NCI-H1694 treated with DMSO at 0.1 percent for 48 hours (cell line): Measurements from ENCODE around the gene SCAF8.
A peak's percentile ranks its signal among the peaks of the same experiment; 100 is the strongest.
"Not testable (repeated sequence)": the region's sequence is repeated elsewhere in the genome, so short reads cannot be mapped to it uniquely, and the experiment has no call there.

Experiments
- DNase-seq: peaks from one replicate; lab custom pipeline; 2025; lab: John Stamatoyannopoulos, UW

Gene SCAF8

GRCh38 chr6:154733626-154734382 is 588 bp downstream of the SCAF8 start:
- DNase-seq, result peak; percentile 81

GRCh38 chr6:154736618-154737259 is 3.5 kb downstream of the SCAF8 start:
- DNase-seq, result no peak

DNA sequence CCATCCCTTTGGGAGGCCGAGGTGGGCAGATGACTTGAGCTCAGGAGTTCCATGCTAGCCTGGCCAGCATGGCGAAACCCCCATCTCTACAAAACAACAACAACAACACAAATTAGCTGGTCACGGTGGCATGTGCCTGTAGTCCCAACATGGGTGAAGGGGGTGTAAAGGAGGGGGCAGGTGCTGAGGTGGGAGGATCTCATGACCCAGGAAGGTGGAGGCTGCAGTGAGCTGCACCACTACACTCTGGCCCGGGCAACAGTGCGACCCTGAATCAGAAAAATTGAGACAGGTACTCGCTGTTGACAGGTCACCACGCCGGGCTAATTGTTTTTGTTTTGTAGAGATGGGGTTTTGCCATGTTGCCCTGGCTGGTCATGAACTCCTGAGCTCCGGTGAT is 4.2 kb downstream of the SCAF8 start:
- no peak for DNase-seq

DNA sequence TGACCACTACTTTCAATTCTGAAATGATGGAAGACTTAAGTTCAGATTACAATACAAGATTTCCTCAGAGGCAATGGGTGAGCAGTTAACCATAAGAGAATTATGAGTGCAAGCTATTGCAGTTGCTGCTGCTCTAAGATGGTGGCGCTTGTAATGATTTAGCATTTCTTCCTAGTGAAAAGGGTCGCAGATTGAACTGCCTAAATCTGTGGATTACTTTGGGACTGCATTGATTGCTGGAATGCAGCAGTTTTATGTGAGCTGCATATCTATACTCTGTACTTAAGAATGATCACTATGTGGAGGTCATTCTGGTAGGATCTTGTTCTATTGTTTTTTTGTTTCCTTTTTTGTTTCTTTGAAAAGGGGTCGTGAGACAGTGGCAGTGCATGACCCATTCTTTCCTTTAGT is 5.3 kb downstream of the SCAF8 start:
- no peak for DNase-seq

DNA sequence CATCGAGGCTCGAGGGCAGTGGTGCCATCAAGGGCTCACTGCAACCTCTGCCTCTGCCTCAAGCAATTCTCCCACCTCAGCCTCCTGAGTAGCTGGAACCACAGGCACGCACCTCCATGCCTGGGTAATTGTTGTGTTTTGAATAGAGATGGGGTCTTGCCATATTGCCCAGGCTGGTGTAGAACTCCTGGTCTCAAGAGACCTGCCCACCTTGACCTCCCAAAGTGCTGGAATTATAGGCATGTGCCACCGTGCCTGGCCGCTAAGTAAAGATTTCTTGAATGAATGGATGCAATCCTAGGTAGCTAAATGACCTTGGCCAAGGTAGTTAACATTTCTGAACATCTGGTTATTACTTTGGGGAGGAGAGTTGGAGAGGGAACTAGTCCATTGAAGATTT is 7.4 kb downstream of the SCAF8 start:
- DNase-seq, result no peak

GRCh38 chr6:154742891-154743290 is 9.7 kb downstream of the SCAF8 start:
- no peak for DNase-seq

DNA sequence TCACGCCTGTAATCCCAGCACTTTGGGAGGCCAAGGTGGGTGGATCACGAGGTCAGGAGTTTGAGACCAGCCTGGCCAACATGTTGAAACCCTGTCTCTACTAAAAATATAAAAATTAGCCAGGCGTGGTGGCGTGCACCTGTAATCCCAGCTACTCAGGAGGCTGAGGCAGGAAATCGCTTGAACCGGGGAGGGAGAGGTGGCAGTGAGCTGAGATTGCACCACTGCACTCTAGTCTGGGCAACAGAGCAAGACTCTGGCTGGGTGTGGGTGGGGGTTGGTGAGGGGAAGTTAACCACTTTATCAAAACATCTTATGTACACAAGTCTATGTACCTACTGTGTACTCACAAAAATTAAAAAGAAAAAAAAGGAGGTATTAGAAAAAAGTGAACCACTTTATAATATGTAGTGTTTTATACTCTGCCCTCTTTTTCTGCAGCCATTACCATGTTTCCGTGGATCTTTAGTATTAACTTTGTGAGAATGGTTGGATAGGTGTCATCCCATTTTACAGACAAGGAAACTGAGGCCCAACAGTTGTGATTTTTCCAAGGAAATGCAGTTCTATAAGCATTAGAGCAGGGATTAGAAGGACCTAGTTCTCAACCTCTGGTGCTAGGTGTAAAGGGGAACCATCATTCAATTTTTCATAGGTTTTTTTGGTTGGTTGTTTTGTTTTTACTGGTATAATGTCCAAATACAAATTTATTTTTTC is 11.0 kb downstream of the SCAF8 start:
- not testable (repeated sequence) for DNase-seq

- DNase-seq, result no peak
Measured at GRCh38 chr6:154745243-154745642, 12.0 kb downstream of the SCAF8 start.

DNA sequence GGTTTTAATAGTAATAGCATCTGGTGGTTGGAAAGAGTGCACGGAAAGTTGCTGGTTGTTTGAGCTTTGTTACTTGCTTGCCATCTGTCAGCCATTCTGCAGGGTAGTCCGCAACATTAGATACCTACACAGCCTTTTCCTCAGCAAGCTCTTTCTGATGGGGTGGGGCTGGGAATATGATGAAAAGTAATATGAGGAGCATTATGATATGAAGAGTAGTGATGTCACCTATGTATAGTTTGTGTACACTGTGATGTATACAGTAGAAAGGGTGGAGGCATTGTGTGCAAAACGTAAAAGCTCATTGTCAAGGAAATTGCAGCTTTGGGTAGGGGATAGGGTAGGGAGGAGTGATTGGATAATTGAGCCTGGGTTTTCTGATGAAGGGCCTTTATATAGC is 16.1 kb downstream of the SCAF8 start:
- DNase-seq, result no peak

GRCh38 chr6:154751011-154751800 is 18.0 kb downstream of the SCAF8 start:
- DNase-seq, result no peak

- no peak for DNase-seq
Measured at GRCh38 chr6:154752022-154752421, 18.8 kb downstream of the SCAF8 start.

DNA sequence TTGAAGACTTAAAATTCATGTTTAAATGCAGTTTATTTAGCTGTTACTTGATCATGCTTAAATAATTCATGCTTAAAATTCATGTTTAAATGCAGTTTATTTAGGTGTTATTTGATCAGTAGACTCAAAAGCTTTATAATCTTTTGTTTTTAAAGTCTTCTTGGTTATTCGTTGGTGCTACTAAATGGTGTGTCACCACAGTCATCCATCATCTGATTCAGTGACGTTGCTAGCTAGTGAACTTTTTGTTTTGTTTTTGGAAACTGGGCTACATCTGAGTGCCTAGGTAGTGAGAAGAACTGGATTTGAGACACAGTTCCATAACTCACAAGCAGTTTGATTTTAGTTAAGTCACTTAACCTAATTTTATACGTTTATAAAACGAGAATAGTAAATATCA is 20.9 kb downstream of the SCAF8 start:
- no peak for DNase-seq

DNA sequence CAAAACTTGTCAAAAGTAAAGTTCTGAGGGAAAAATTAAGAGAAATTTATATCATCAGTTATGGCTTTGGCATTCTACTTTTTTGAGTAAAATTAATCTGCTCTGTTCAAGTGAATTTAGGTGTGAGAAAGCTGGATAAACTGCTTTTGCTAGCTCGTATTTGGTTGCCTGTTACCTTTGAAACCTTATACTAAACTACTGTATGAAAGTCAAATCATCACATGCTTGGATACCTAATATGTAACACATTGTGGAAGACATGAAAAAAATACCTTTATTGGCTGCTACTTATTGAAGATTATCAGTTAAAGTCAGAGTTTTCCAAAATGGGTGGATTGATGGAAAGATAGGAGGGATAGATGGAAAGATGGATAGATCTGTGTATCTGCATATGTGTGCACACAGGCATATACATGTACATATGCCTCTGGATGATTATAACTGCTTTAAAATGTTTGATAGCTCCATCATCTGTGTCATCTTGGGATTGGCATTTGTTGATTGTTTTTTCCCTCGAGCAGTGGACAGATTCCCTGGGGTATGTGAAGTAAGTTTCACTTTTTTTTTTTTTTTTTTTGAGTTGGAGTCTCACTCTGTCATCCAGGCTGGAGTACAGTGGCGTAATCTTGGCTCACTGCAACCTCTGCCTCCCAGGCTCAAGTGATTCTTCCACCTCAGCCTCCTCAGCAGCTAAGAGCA is 24.3 kb downstream of the SCAF8 start:
- DNase-seq, result no peak

- no peak for DNase-seq
Measured at GRCh38 chr6:154758125-154758524, 24.9 kb downstream of the SCAF8 start.

DNA sequence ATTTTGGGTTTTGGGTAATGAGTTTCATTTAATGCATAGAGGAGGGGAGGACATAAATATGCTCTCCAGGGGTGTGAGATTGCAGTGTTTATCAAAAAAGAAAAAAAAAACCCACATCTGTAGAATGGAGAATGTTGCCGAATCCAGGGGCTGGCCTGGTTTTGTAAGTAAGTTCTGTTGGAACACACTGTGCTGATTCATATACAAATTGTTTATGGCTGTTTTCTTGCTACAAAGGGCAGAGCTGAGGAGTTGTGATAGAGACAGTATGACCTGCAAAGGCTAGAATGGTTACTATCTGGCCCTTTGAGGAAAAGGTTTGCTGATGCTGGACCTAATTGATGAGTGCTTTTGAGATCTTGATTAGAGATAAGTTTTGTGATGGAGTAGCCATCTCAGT is 30.4 kb downstream of the SCAF8 start:
- no peak for DNase-seq

- DNase-seq, result no peak
Measured at GRCh38 chr6:154765273-154765672, 32.1 kb downstream of the SCAF8 start.

DNA sequence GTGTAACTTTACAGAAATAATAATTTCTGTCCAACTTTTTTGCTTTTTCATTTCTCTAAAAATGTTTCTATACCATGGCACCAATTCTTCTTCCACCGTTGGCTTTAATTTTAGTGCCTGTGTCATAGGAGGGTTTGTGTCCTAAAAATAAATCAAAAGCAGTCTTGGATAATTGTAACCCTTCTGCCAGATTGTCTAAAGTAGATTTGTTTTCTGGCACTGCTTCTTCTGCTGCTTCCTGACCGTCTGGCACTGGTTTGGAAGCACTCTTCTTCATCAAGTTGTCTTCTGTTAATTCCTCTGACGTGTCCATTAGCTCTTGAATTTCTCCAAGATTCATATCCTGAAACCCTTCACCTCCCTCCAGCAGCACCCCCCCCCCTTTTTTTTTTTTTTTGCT is 33.1 kb downstream of the SCAF8 start:
- DNase-seq, result no peak

GRCh38 chr6:154767003-154767723 is 33.9 kb downstream of the SCAF8 start:
- DNase-seq, result no peak

DNA sequence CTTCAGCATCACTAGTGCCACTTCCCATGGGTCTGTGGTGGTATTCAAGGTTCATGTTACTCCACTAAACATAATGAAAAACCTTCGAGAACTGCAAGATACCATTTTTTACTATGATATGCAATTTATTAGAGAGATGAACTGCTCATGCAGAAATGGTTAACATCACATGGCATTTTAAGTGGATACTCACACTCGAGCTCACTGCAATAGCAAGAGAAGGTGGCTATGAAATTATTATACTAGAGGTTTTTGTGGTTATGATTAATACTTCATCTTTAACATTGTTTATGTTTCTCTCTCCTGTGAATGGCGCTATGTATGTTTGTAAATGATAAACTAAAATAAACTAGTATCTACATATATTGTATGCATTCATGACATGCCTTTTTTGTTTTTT is 35.1 kb downstream of the SCAF8 start:
- DNase-seq, result no peak

DNA sequence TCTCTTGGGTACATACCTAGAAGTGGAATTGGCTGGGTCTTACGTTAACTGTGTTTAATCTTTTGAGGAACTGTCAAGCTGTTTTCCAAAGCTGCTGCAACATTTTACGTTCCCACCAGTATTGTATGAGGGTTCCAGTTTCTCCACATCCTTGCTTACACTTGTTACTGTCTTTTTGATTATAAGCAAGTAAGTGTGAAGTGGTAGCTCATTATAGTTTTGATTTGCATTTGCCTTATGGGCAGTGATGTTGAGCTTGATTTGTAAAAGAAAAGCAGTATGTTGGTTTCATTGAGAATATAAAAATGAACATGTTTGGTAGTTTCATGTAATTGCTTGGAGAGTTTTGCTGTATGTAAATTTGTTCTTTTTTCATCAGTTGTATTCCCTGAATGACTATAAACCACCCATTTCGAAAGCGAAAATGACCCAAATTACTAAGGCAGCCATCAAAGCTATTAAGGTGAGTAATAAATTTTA is 40.4 kb downstream of the SCAF8 start:
- no peak for DNase-seq

- not testable (repeated sequence) for DNase-seq
Measured at GRCh38 chr6:154779157-154779556, 45.9 kb downstream of the SCAF8 start.
